Neural cell (in vitro differentiated cells): ENCODE measurements around the gene EMID1.

Source experiments
- RAD21 ChIP-seq: fragments of 450-650 bp; conservative IDR thresholded peaks from 2 replicates; pipeline ENCODE4 v1.6.1; 2014; ENCODE audit warnings: antibody characterized with exemption, mild to moderate bottlenecking, moderate library complexity
- TF ChIP-seq, protein P1 (sequence below): fragments of 450-650 bp; IDR thresholded peaks from 2 replicates; pipeline ENCODE4 v1.5.1; 2014; ENCODE audit warnings: antibody characterized with exemption, mild to moderate bottlenecking, moderate library complexity; ENCODE audit not compliant: poor library complexity, severe bottlenecking

DNA sequence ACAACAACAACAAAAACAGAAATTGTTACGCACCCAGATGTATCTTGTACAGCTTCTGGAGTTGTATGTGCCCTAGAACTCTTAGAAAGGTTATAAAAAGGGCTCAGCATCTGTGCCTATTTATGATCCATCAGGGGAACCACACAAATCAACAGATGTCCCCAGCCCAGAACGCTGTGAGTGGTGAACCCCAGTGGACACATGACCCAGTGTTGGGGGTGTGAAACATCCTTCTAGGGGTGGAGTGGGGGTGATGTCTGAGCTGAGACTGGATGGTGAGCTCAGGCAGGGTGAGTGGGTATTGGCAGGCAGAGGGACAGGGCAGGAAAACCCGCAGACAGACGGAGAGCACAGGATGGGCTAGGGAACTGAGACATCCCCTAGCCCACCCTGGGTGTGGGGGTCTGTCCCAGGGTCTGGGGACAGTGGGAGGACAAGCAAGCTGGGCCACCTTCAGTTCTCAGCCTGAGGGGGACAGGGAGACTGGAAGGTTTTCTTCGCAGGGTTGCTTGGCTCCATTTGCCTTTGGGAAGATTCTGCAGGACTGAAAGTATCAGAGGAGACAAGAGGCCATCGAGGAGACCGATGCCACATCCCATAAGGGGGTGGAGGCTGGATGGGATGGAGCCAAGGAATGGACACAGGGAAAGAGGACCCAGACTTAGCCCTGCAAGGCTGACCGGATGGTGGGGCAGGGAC lies 5.8 kb upstream of the EMID1 start:
- TF ChIP-seq, protein P1, sequence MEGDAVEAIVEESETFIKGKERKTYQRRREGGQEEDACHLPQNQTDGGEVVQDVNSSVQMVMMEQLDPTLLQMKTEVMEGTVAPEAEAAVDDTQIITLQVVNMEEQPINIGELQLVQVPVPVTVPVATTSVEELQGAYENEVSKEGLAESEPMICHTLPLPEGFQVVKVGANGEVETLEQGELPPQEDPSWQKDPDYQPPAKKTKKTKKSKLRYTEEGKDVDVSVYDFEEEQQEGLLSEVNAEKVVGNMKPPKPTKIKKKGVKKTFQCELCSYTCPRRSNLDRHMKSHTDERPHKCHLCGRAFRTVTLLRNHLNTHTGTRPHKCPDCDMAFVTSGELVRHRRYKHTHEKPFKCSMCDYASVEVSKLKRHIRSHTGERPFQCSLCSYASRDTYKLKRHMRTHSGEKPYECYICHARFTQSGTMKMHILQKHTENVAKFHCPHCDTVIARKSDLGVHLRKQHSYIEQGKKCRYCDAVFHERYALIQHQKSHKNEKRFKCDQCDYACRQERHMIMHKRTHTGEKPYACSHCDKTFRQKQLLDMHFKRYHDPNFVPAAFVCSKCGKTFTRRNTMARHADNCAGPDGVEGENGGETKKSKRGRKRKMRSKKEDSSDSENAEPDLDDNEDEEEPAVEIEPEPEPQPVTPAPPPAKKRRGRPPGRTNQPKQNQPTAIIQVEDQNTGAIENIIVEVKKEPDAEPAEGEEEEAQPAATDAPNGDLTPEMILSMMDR = no peak
- no peak for TF ChIP-seq RAD21
